Activated gamma-delta T cell treated with anti-CD3 and anti-CD28 coated beads, Interleukin-2, amount 50 U/mL, for 16 hours (primary cell): ENCODE data around the gene DROSHA.
"Not testable (repeated sequence)": the region's sequence is repeated elsewhere in the genome, so short reads cannot be mapped to it uniquely, and the experiment has no call there.

Experiments used
- DNase-seq: peaks from one replicate; pipeline ENCODE4 v3.0.0-alpha.2; 2020; ENCODE audit warnings: low read depth

Gene DROSHA, protein sequence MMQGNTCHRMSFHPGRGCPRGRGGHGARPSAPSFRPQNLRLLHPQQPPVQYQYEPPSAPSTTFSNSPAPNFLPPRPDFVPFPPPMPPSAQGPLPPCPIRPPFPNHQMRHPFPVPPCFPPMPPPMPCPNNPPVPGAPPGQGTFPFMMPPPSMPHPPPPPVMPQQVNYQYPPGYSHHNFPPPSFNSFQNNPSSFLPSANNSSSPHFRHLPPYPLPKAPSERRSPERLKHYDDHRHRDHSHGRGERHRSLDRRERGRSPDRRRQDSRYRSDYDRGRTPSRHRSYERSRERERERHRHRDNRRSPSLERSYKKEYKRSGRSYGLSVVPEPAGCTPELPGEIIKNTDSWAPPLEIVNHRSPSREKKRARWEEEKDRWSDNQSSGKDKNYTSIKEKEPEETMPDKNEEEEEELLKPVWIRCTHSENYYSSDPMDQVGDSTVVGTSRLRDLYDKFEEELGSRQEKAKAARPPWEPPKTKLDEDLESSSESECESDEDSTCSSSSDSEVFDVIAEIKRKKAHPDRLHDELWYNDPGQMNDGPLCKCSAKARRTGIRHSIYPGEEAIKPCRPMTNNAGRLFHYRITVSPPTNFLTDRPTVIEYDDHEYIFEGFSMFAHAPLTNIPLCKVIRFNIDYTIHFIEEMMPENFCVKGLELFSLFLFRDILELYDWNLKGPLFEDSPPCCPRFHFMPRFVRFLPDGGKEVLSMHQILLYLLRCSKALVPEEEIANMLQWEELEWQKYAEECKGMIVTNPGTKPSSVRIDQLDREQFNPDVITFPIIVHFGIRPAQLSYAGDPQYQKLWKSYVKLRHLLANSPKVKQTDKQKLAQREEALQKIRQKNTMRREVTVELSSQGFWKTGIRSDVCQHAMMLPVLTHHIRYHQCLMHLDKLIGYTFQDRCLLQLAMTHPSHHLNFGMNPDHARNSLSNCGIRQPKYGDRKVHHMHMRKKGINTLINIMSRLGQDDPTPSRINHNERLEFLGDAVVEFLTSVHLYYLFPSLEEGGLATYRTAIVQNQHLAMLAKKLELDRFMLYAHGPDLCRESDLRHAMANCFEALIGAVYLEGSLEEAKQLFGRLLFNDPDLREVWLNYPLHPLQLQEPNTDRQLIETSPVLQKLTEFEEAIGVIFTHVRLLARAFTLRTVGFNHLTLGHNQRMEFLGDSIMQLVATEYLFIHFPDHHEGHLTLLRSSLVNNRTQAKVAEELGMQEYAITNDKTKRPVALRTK (N-terminal part only)

GRCh38 chr5:31531888-31532547 lies at the start of gene DROSHA, which contains the start of gene C5orf22:
TSS of gene DROSHA (minus strand) at chr5:31532093. CDS start at chr5:31529059, 3,034 bp downstream.
TSS of gene C5orf22 (plus strand) at chr5:31532301. CDS start at chr5:31532393, 92 bp downstream.
- peak; percentile 87 for DNase-seq

GRCh38 chr5:31579558-31579957 lies 47.7 kb upstream of the DROSHA start:
- DNase-seq, result no peak

GRCh38 chr5:31577438-31577837 lies 45.5 kb upstream of the DROSHA start:
- DNase-seq, result no peak

DNA sequence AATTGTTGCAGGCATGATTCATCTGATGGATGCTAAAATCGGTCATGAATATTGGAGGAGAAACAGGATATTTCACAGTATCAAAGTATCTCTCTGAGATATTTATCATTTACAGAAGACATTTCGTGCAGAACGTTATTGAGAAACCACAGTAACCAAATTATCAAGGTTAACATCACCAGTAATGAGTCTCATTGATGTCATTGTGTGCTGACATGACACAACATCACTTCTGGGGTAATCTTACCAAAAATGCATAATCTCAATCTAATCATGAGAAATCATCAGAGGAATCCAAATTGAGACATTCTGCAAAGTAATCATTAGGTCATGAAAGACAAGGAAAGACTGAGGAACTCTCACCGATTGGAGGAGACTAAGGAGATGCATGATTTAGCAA lies 42.9 kb upstream of the DROSHA start:
- no peak for DNase-seq

DNA sequence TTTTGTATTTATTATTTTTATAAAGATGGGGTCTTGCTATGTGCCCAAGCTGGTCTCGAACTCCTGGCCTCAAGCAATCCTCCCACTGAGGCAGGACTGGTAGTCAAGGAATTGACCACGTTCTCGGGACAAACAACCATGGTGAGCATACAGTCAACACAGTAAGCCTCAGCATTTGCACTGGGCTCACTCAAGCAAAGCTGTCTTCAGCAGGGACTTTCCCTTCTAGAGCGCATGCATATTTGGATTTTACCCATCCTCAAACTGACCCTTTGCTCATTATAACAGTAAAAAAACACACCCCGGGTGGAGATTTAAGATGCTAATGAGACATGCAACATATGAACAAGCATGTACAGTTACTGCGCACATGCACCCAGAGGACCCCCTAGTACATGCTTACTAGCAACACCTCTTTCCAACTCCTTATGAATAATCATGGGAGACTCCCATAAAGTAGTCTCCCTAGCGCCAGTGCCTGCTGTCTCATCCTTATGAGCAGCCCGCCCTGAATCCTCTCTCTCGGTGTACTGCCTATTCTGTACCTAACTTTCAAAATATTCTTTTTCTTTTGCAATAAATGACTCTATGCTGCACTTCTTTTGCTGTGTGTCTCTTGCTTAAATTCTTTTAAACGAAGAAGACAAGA lies 41.7 kb upstream of the DROSHA start:
- DNase-seq, result no peak

DNA sequence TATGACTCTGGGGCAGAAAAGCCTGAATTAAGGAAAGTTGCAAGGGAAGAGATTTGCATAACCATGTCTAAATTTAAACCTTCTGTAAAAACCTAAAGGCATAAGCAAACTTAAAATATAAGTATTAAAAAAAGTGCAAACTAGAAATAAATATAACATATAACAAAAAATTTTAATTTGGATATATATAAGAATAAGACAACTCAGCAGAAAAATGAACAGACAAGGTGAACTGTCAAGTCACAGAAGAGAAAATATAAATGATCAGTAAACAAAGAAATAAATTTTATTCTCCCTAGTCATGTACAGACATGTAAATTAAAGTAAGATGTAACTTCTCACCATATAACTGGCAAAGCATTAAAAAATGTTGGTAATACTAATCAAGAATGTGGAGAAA lies 37.2 kb upstream of the DROSHA start:
- DNase-seq, result no peak

GRCh38 chr5:31568302-31568835 lies 36.5 kb upstream of the DROSHA start:
- DNase-seq, result no peak

DNA sequence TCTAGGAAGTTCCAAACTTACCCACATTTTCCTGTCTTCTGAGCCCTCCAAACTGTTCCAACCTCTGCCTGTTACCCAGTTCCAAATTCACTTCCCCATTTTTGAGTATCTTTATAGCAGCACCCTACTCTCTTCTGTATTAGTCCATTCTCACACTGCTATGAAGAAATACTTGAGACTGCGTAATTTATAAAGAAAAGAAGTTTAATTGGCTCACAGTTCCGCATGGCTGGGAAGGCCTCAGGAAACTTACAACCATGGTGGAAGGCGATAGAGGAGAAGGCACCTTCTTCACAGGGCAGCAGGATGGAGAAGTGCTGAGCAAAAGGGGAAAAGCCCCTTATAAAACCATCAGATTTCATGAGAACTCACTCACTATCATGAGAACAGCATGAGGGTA lies 34.5 kb upstream of the DROSHA start:
- DNase-seq, result not testable (repeated sequence)

GRCh38 chr5:31563216-31563615 lies 31.3 kb upstream of the DROSHA start:
- no peak for DNase-seq

DNA sequence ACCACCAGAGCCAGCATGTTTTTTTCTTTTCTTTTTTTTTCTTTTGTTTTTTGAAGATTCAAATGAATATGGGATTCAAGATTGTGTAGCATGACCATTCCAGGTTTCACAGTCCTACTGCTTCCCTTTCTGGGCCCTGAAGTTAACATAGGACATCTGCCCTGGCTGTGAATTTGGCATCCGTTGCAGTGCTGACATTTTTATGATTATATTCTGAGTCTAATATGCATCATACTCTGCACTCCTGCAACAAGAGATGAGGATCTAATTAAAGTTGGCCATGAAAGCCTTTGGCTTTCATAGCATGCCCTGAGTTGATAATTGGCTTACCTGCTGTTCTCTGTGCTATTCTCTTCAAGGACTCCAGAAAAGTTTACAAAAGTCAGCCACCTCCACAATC lies 30.1 kb upstream of the DROSHA start:
- no peak for DNase-seq

GRCh38 chr5:31559942-31560341 lies 28.0 kb upstream of the DROSHA start:
- DNase-seq, result no peak

DNA sequence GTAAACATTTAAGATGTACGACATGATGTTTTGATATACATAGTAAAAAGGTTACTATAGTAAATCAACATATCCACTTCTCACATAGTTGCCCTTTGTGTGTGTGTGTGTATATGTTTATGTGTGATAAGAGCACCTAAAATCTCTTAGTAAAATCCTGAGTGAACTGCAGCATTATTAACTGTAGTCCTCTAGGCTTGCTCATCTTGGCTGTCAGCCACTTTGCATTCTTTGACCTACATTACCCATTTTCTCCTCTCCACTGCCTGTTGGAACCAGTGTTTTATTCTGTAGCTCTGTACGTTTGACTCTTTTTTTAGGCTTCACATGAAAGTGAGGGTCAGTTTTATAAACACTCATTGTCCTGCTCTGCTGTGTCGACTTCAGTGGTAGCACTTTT lies 24.6 kb upstream of the DROSHA start:
- DNase-seq, result no peak

- no peak for DNase-seq
These were observed 22.7 kb upstream of the DROSHA start for GRCh38 chr5:31554552-31554951.

- DNase-seq, result no peak
These were observed 22.0 kb upstream of the DROSHA start for GRCh38 chr5:31553863-31554262.

GRCh38 chr5:31551878-31552277 lies 20.0 kb upstream of the DROSHA start:
- no peak for DNase-seq

DNA sequence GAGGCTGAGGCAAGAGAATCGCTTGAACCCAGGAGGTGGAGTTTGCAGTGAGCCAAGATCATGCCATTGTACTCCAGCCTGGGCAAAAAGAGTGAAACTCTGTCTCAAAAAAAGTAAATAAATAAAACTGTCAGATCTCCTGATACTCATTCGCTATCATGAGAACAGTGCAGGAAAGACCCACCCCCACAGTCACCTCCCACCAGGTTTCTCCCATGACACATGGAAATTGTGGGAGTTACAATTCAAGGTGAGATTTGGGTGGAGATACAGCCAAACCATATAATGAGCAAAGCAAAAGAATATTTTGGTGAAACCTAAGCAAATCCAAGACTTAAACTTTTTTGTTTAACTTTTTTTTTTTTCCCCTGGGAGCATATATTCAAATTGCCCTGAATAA lies 17.2 kb upstream of the DROSHA start:
- DNase-seq, result not testable (repeated sequence)

DNA sequence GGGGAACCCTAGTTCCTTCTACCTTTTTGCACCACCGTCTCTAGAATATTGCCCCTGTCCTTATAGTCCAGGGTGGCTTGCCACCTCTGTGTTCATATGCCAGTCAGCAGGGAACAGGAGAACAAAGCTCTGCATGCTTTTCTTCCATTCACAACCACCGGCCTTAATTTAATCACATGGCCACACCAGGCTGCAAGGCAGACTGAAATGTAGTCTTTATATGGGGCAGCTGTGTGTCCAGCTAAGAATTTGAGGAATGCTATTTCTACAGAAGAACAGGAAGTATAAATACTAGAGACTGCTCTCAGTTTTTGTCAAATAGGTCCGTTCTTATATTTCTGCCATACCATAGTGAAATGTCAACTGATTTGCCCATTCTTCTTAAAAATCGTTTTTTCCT lies 6.0 kb upstream of the DROSHA start:
- DNase-seq, result no peak

DNA sequence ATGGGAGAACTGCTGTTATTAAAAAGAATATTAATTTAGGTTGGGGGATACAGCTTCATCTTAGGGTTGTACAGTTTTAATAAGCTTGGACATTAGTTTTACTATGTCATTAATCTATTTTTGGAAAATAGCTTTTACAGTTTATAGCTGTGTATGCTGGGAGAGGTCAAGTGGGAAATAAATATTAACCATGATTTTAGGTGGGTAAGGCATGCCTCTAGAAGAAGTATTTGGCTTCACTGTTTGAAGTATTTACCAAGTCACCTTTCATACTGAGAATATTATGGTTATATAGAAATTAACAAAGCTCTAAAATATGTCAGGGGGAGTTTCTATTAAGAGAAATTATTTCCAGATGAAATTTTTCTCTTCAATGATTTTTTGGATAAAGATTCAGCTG lies 5.5 kb upstream of the DROSHA start:
- no peak for DNase-seq

DNA sequence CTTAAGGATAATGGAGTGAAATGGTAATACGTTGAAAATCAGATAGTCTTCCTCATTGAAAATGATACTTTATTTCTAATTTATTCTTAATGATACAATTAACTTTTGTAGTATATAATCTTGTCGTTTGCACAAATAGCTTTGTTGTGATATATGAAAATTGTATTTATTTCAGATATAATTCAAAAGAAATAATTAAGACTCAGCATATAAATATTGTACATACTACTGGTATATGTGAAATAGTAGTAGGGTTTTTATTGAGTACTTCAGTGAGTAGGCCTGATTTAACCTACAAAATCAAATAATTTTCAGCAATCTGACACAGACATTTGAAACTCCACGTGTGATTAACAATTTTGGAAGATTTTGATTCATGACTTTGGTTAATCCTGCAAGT lies 5.0 kb upstream of the DROSHA start:
- DNase-seq, result no peak

DNA sequence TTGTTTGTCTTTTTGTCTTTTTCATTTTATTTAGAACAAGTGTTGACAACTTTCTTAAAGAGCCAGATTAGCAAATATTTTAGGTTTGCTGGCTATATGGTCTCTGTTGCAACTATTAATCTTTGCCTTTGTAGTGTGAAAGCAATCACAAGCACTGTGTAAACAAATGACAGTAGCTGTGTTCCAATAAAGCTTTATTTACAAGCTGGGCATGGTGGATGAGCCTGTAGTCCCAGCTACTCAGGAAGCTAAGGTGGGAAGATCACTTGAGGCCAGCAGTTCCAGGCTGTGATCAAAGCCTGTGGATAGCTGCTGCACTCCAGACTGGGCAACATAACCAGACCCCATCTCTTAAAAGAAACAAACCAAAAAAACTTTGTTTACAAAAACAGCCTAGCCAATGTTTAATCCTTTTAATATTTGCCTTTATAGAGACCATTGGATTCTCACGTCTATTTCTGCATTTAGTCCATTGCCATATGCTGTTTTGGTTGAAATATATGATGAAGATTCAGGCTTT lies 2.7 kb upstream of the DROSHA start:
- no peak for DNase-seq

DNA sequence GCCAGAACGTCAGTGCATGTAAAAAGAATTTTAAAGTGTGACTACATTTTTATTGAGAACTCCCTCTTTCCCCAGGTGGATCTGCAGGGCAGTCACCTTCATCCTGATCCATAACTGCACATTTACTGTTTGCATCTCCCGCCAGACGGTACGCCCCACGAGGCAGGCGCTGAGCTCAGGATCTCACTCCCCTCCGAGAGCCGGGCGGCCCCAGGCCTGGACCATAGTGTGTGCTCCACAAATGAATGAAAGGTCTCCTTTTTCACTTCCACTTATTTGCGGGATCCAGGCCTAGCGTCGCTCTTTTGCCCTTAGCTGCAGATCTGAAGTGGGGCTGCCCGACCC lies 378 bp downstream of the DROSHA start:
- DNase-seq, result peak; percentile 3
